Trophoblast cell (in vitro differentiated cells and primary cell): Measurements from ENCODE around the gene SLC38A6.

ENCODE experiments used
- DNase-seq, 2 donors: peaks; one replicate each; pipeline ENCODE4 v3.0.0-alpha.2; 2016
- H2AFZ ChIP-seq: 2 replicates; pipeline ENCODE4 v1.6.1; 2013; ENCODE audit warnings: low read length, moderate library complexity, mild to moderate bottlenecking; ENCODE audit not compliant: insufficient read depth, poor library complexity
- H2AK5ac ChIP-seq: 2 replicates; pipeline ENCODE4 v1.6.1; 2013; ENCODE audit warnings: mild to moderate bottlenecking, low read length
- H2BK120ac ChIP-seq: 2 replicates; pipeline ENCODE4 v1.6.1; 2013; ENCODE audit warnings: low read length, mild to moderate bottlenecking, moderate library complexity; ENCODE audit not compliant: insufficient read depth, poor library complexity
- H2BK12ac ChIP-seq: 2 replicates; pipeline ENCODE4 v1.6.1; 2013; ENCODE audit warnings: mild to moderate bottlenecking, low read length, moderate library complexity
- H2BK5ac ChIP-seq: 2 replicates; pipeline ENCODE4 v1.6.1; 2013; ENCODE audit warnings: low read length, low read depth, moderate library complexity, mild to moderate bottlenecking; ENCODE audit not compliant: poor library complexity
- H3K14ac ChIP-seq: 2 replicates; pipeline ENCODE4 v1.6.1; 2013; ENCODE audit warnings: mild to moderate bottlenecking, low read length
- H3K18ac ChIP-seq: 2 replicates; pipeline ENCODE4 v1.6.1; 2013; ENCODE audit warnings: mild to moderate bottlenecking, low read length
- H3K23ac ChIP-seq: 2 replicates; pipeline ENCODE4 v1.6.1; 2013; ENCODE audit warnings: low read length
- H3K27ac ChIP-seq: 2 replicates; pipeline ENCODE4 v1.5.1; 2013; ENCODE audit warnings: low read depth, mild to moderate bottlenecking, inconsistent platforms, low read length, moderate library complexity
- H3K27me3 ChIP-seq: 2 replicates; pipeline ENCODE4 v1.6.1; 2013; ENCODE audit warnings: inconsistent platforms, mild to moderate bottlenecking, low read length, moderate library complexity; ENCODE audit not compliant: insufficient read depth
- H3K36me3 ChIP-seq, 2 experiments: 1 replicate in 1 of 2; 2 replicates in 1 of 2; pipeline ENCODE4 v1.6.1; 2013; ENCODE audit warnings: low read length in 2 of 2, mild to moderate bottlenecking in 2 of 2, moderate library complexity in 1 of 2; ENCODE audit not compliant: insufficient read depth in 2 of 2, control insufficient read depth in 1 of 2
- H3K4ac ChIP-seq: 2 replicates; pipeline ENCODE4 v1.6.1; 2013; ENCODE audit warnings: low read depth, mild to moderate bottlenecking, low read length, moderate library complexity
- H3K4me1 ChIP-seq, 2 experiments: 1 replicate in 1 of 2; 2 replicates in 1 of 2; pipeline ENCODE4 v1.6.1; 2013; ENCODE audit warnings: low read length in 2 of 2, mild to moderate bottlenecking in 2 of 2, moderate library complexity in 1 of 2; ENCODE audit not compliant: insufficient read depth in 2 of 2, control insufficient read depth in 1 of 2
- H3K4me2 ChIP-seq: 2 replicates; pipeline ENCODE4 v1.6.1; 2013; ENCODE audit warnings: inconsistent platforms, mild to moderate bottlenecking, low read length, moderate library complexity
- H3K4me3 ChIP-seq: 2 replicates; pipeline ENCODE4 v1.5.1; 2013; ENCODE audit warnings: mild to moderate bottlenecking, low read depth, low read length, inconsistent platforms
- H3K79me1 ChIP-seq: one replicate; pipeline ENCODE4 v1.6.1; 2013; ENCODE audit warnings: low read length
- H3K79me2 ChIP-seq: 2 replicates; pipeline ENCODE4 v1.6.1; 2013; ENCODE audit warnings: low read length, mild to moderate bottlenecking; ENCODE audit not compliant: control insufficient read depth, insufficient read depth, poor library complexity
- H3K9ac ChIP-seq: 2 replicates; pipeline ENCODE4 v1.6.1; 2013; ENCODE audit warnings: mild to moderate bottlenecking, low read length
- H3K9me3 ChIP-seq: 2 replicates; pipeline ENCODE4 v1.6.1; 2013; ENCODE audit warnings: low read depth, mild to moderate bottlenecking, control low read depth, inconsistent platforms, low read length; ENCODE audit not compliant: insufficient read depth
- H4K12ac ChIP-seq: 2 replicates; pipeline ENCODE4 v1.6.1; 2013; ENCODE audit warnings: low read depth, mild to moderate bottlenecking, low read length, moderate library complexity
- H4K8ac ChIP-seq: 2 replicates; pipeline ENCODE4 v1.6.1; 2013; ENCODE audit warnings: low read depth, mild to moderate bottlenecking, low read length, moderate library complexity
- H4K91ac ChIP-seq: one replicate; pipeline ENCODE4 v1.6.1; 2013; ENCODE audit warnings: low read depth, mild to moderate bottlenecking, low read length, moderate library complexity
- WGBS: extraction: QIAGEN DNeasy Blood & Tissue Kit; methylation state at CpG from one replicate; pipeline ENCODE4 v1.1.7; 2013; ENCODE audit warnings: missing lambda C conversion rate; ENCODE audit not compliant: insufficient read length, insufficient coverage; ENCODE audit errors: extremely low coverage; 5-methylcytosine and 5-hydroxymethylcytosine counted together

Gene SLC38A6

DNA sequence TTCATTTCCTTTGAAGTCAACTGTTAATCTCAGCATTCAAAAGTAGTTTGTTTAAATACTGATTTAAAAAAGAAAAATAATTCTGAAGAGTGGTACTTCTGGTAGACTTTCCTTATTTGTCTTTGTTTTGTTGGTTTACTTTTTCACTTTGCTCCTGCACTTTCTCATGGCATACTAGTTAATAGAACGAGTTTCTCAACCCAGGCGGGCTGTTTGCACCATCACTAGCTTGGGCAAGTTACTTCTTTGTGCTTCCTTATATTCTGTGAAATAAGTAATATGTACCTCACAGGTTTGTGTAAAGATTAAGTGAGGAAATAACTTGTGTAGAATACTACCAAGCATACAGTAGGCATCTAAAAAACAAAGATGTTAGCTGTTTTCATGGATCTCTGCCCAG lies 45.5 kb downstream of the SLC38A6 start:
- H4K12ac ChIP-seq = no peak overlapping the region
- H3K79me2 ChIP-seq = no peaks in the 10 kb centered on the region
- no peaks in the 10 kb centered on the region for H3K36me3 ChIP-seq
- H3K27ac ChIP-seq = no peak overlapping the region
- H2BK12ac ChIP-seq = no peak overlapping the region
- no peak overlapping the region for H3K23ac ChIP-seq
- H3K9me3 ChIP-seq = no peaks in the 10 kb centered on the region
- H3K4ac ChIP-seq = no peak overlapping the region
- no peak overlapping the region for H4K8ac ChIP-seq
- no peak overlapping the region for H3K18ac ChIP-seq
- no peak overlapping the region for H2AFZ ChIP-seq
- H3K79me1 ChIP-seq = no peaks in the 10 kb centered on the region
- no peak overlapping the region for H3K4me3 ChIP-seq
- H3K4me2 ChIP-seq = no peak overlapping the region
- no peaks in the 10 kb centered on the region for H3K4me1 ChIP-seq
- H3K14ac ChIP-seq = no peak overlapping the region
- no peak overlapping the region for H4K91ac ChIP-seq
- DNase-seq = no peak
- H3K27me3 ChIP-seq = no peaks in the 10 kb centered on the region
- WGBS = no CpG with 5 or more reads among the region's 2 CpGs
- no peak overlapping the region for H3K9ac ChIP-seq
- H2BK5ac ChIP-seq = no peak overlapping the region
- no peak overlapping the region for H2AK5ac ChIP-seq
- H2BK120ac ChIP-seq = no peak overlapping the region

DNA sequence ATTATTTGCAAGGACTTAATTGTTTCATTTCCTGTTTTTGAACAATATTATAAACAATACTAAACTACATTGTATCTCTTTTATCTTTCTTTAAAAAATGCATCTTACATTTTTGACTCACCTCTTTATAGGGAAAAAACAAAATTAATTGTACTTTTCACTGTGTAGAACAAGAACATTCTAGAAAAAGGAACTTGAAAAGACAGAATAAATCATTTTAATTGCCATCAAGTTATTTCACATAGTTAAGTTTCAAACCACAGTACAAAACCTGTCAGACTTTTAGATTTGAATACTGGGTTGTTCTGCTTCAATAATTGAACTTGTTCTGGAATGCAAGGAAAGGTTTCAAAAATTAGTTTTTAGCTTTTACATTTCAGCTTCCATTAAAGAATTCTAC lies 50.0 kb downstream of the SLC38A6 start:
- Histone ChIP-seq H3K4ac (no peak overlapping the region), H4K12ac (no peak overlapping the region), H2BK120ac (no peak overlapping the region), H3K4me1 (no peaks in the 10 kb centered on the region), H3K9me3 (no peaks in the 10 kb centered on the region), H3K14ac (no peak overlapping the region), H4K91ac (no peak overlapping the region), H3K18ac (no peak overlapping the region), H2BK12ac (no peak overlapping the region), H3K4me2 (no peak overlapping the region), H4K8ac (no peak overlapping the region), H3K79me1 (no peaks in the 10 kb centered on the region), H2BK5ac (no peak overlapping the region), H3K4me3 (no peak overlapping the region), H3K23ac (no peak overlapping the region), H3K27me3 (no peaks in the 10 kb centered on the region), H3K79me2 (no peaks in the 10 kb centered on the region), H3K36me3 (no peaks in the 10 kb centered on the region), H3K9ac (no peak overlapping the region), H3K27ac (no peak overlapping the region), H2AK5ac (no peak overlapping the region), H2AFZ (no peak overlapping the region)
- DNase-seq = no peak

DNA sequence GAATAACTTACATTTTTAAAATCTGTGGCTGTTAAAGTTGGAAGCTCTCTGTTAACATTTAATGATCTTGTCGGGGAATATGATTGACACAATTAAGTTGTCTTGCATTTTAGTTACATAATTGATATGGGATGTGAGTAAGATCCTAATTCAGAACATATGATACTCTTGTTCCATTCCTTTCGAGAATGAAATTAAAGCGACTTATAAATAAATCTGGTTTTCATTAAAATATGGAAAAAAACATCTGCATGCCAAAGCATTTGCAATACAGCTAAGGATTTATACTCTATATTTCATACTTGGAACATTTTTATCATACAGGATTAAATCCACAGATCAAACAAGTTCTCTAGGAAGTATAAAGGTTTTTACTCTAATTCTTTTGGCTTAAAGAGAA lies 52.0 kb downstream of the SLC38A6 start:
- Histone ChIP-seq H3K27ac (no peak overlapping the region), H3K23ac (no peak overlapping the region), H3K9me3 (no peaks in the 10 kb centered on the region), H3K14ac (no peak overlapping the region), H4K12ac (no peak overlapping the region), H3K9ac (no peak overlapping the region), H3K4me2 (no peak overlapping the region), H3K79me1 (no peaks in the 10 kb centered on the region), H2AK5ac (no peak overlapping the region), H3K36me3 (no peaks in the 10 kb centered on the region), H3K27me3 (no peaks in the 10 kb centered on the region), H2BK120ac (no peak overlapping the region), H2AFZ (no peak overlapping the region), H3K79me2 (no peaks in the 10 kb centered on the region), H3K4me3 (no peak overlapping the region), H2BK12ac (no peak overlapping the region), H3K18ac (no peak overlapping the region), H3K4me1 (no peaks in the 10 kb centered on the region), H4K8ac (no peak overlapping the region), H2BK5ac (no peak overlapping the region), H4K91ac (no peak overlapping the region), H3K4ac (no peak overlapping the region)
- DNase-seq = no peak
- no CpG with 5 or more reads among the region's 3 CpGs for WGBS

DNA sequence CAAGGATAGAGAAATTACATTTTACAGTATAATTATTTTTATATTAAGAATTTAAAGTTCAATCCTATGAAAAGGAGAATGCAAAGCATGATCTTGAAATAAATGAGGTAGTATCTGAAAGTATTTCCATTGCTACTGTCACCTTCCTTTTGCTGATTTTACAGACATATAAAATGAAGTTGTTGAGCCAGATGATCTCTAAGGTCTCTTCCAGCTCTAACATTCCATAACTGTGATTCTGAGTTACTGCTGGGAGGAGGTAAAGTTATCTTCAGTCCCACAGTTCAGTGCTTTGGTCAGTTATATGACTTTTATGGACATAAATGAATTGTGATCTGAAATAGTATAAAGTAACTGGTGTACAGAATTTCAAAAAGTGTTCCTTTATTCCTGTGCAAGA lies 52.8 kb downstream of the SLC38A6 start:
- Histone ChIP-seq H2BK120ac (no peak overlapping the region), H3K4ac (no peak overlapping the region), H2BK12ac (no peak overlapping the region), H3K4me3 (no peak overlapping the region), H2AK5ac (no peak overlapping the region), H3K4me1 (no peaks in the 10 kb centered on the region), H2BK5ac (no peak overlapping the region), H3K14ac (no peak overlapping the region), H3K79me2 (no peaks in the 10 kb centered on the region), H4K12ac (no peak overlapping the region), H4K91ac (no peak overlapping the region), H3K27me3 (no peaks in the 10 kb centered on the region), H3K4me2 (no peak overlapping the region), H3K9me3 (no peaks in the 10 kb centered on the region), H3K18ac (no peak overlapping the region), H3K79me1 (no peaks in the 10 kb centered on the region), H2AFZ (no peak overlapping the region), H4K8ac (no peak overlapping the region), H3K27ac (no peak overlapping the region), H3K36me3 (no peaks in the 10 kb centered on the region), H3K23ac (no peak overlapping the region), H3K9ac (no peak overlapping the region)
- no peak for DNase-seq
